Tibial nerve (tissue), 3 donors: ENCODE data around the gene WFS1.

Experiments
- CTCF ChIP-seq, 5 experiments: fragments of 200-600 bp in 3 of 5; fragments of 450-650 bp in 2 of 5; sonication (generic) in 3 of 5; IDR thresholded peaks; one replicate each; pipeline ENCODE4 v1.5.1; 2016 to 2019; ENCODE audit warnings: antibody characterized with exemption in 5 of 5, mild to moderate bottlenecking in 3 of 5, moderate library complexity in 2 of 5
- POLR2A ChIP-seq, 2 donors: fragments of 450-650 bp; IDR thresholded peaks; one replicate each; pipeline ENCODE4 v1.6.1; 2017; ENCODE audit warnings: antibody characterized with exemption in 2 of 2, mild to moderate bottlenecking in 2 of 2, moderate library complexity in 2 of 2

GRCh38 chr4:6239968-6240367, 29.7 kb upstream of the WFS1 start:
- TF ChIP-seq CTCF (IDR thresholded peaks at IDR 0.05) (no peak), POLR2A (IDR thresholded peaks at IDR 0.05) (no peak)
